Calu3 (cell line): ENCODE data around the gene TTLL8. TPM values are rescaled to one million over a fixed set of nuclear protein-coding genes. Genes with fewer than 3 reads are reported as not detected.

Experiments
- BruUV-seq: library from RNA; stranded (reverse); fragments of 400-500 nt; replicated peaks from 2 replicates; lab custom pipeline; 2021; lab: Mats Ljungman, UMichigan
- CTCF ChIA-PET: fragments of 300-600 bp; sonication (Branson Sonifier 250); formaldehyde crosslinking; loops from one replicate; lab custom pipeline; 2022; ENCODE audit warnings: antibody characterized with exemption; lab: Charles Lee
- DNase-seq: peaks from one replicate; pipeline ENCODE4 v3.0.0; 2022
- H3K27ac Mint-ChIP-seq: one replicate; pipeline ENCODE4 v1.8.0; 2022; ENCODE audit warnings: mixed read lengths; ENCODE audit not compliant: unreplicated experiment
- H3K27me3 Mint-ChIP-seq: one replicate; pipeline ENCODE4 v1.8.0; 2022; ENCODE audit warnings: mixed read lengths; ENCODE audit not compliant: unreplicated experiment
- H3K36me3 Mint-ChIP-seq: one replicate; pipeline ENCODE4 v1.8.0; 2022; ENCODE audit warnings: mild to moderate bottlenecking, moderate library complexity, mixed read lengths; ENCODE audit not compliant: insufficient read depth, unreplicated experiment
- H3K4me1 Mint-ChIP-seq: one replicate; pipeline ENCODE4 v1.8.0; 2022; ENCODE audit warnings: mild to moderate bottlenecking, low read depth, mixed read lengths; ENCODE audit not compliant: unreplicated experiment
- H3K4me3 Mint-ChIP-seq: one replicate; pipeline ENCODE4 v1.8.0; 2022; ENCODE audit warnings: mild to moderate bottlenecking, low read depth, moderate library complexity, mixed read lengths; ENCODE audit not compliant: unreplicated experiment
- H3K9me3 Mint-ChIP-seq: one replicate; pipeline ENCODE4 v1.8.0; 2022; ENCODE audit warnings: low read depth, mixed read lengths; ENCODE audit not compliant: unreplicated experiment
- intact Hi-C: fragments of 100-400 bp; cut with micrococcal nuclease; formaldehyde crosslinking; loops from one replicate; pipeline ENCODE4 v1.10.0; 2022; ENCODE audit not compliant: unreplicated experiment
- total RNA-seq: library from RNA; stranded (reverse); gene quantifications from 2 replicates; pipeline ENCODE4 v1.2.3, GENCODE V29; 2022
- TF ChIP-seq, protein P1 (sequence below): fragments of 200-600 bp; IDR thresholded peaks from one replicate; pipeline ENCODE4 v1.8.0; 2022; ENCODE audit warnings: antibody characterized with exemption; ENCODE audit not compliant: unreplicated experiment

TTLL8 gene
- total RNA-seq, 1 experiment from 2014 or later: not detected

DNA sequence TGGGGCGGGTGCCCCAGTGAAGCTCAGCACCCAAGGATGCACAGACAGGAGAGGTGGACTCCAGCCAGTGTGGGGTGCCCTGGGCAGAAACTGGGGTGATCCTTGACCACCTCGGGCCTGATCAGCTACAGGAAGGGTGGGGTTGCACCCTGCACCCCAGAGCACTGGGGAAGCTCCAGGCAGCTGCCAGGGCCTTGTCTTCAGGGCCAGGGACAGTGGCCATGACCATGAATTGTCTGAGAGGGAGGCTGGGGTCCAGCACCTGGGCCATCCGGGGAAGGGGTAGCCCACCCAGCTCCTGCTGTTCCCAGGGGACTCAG, 63.1 kb downstream of the TTLL8 start:
- TF ChIP-seq, protein P1, sequence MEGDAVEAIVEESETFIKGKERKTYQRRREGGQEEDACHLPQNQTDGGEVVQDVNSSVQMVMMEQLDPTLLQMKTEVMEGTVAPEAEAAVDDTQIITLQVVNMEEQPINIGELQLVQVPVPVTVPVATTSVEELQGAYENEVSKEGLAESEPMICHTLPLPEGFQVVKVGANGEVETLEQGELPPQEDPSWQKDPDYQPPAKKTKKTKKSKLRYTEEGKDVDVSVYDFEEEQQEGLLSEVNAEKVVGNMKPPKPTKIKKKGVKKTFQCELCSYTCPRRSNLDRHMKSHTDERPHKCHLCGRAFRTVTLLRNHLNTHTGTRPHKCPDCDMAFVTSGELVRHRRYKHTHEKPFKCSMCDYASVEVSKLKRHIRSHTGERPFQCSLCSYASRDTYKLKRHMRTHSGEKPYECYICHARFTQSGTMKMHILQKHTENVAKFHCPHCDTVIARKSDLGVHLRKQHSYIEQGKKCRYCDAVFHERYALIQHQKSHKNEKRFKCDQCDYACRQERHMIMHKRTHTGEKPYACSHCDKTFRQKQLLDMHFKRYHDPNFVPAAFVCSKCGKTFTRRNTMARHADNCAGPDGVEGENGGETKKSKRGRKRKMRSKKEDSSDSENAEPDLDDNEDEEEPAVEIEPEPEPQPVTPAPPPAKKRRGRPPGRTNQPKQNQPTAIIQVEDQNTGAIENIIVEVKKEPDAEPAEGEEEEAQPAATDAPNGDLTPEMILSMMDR: no peak
- peaks cover 6% of the 10 kb centered on the region for H3K4me1 Mint-ChIP-seq
- no peak for DNase-seq
- H3K9me3 Mint-ChIP-seq: peaks cover 8% of the 10 kb centered on the region
- no TSS peak for BruUV-seq
- intact Hi-C loops: no loop called here
- CTCF ChIA-PET: interaction anchor here (1.6 kb wide), 1 partner anchor 35 kb away, joined by 12 read pairs; no protein-coding TSS in a partner anchor
- H3K27me3 Mint-ChIP-seq: no peaks in the 10 kb centered on the region
- H3K36me3 Mint-ChIP-seq: peaks cover 6% of the 10 kb centered on the region
- no peak overlapping the region for H3K27ac Mint-ChIP-seq
- H3K4me3 Mint-ChIP-seq: no peak overlapping the region

GRCh38 chr22:49994361-49995040, 63.6 kb downstream of the TTLL8 start:
- CTCF ChIA-PET: interaction anchor here (1.6 kb wide), 1 partner anchor 36 kb away, joined by 12 read pairs; no protein-coding TSS in a partner anchor
- peaks cover 8% of the 10 kb centered on the region for H3K9me3 Mint-ChIP-seq
- intact Hi-C loops: loop anchor here (5.0 kb wide), 2 partner anchors 33 to 62 kb away; no protein-coding TSS in a partner anchor

DNA sequence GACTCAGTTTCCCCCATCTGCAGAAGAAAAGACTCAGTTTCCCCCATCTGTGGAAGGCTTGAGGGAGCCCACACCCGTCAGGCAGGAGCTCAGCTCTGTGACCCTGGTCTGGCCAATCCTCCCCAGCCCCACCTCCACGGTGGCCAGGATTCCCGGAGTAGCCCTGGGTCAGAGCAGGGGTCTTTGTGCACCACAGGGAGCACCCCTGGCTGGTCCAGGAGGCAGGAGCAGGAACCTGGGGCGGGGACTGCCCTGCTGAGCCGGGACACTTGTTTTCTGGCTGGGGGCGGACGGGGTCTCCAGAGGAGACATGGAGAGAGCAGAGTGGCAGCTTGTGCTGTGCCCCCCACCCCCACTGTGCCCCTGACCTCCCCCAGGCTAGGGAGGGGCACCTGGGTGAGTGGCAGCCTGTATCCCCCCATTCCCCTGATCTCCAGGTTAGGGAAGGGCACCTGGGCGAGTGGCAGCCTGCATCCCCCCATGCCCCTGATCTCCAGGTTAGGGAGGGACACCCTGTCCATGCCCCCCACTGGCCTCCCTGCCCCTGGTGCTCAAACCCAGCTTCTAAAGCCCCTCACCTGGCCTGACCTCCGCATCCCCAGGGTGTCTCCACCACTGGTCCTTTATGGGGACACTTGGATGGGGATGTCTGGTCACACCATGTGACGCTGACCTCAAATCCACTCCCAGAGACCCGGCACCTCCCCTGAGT, 64.3 kb downstream of the TTLL8 start:
- Mint-ChIP-seq H3K36me3 (peaks cover 6% of the 10 kb centered on the region), H3K27ac (no peak overlapping the region), H3K9me3 (peaks cover 8% of the 10 kb centered on the region), H3K4me3 (no peak overlapping the region), H3K27me3 (no peaks in the 10 kb centered on the region), H3K4me1 (peaks cover 6% of the 10 kb centered on the region)
- CTCF ChIA-PET: interaction anchor here (0.7 to 1.6 kb wide), 4 partner anchors 12 to 63 kb away, joined by 3 to 12 read pairs (median 7); no protein-coding TSS in a partner anchor
- DNase-seq: no peak
- no TSS peak for BruUV-seq
- TF ChIP-seq, protein P1: no peak
- intact Hi-C loops: loop anchor here (5.0 kb wide), 2 partner anchors 33 to 62 kb away; no protein-coding TSS in a partner anchor

More at GRCh38 chr22:49994361-49995040, 63.6 kb downstream of the TTLL8 start:
- peaks cover 6% of the 10 kb centered on the region for H3K4me1 Mint-ChIP-seq
- H3K27ac Mint-ChIP-seq: no peak overlapping the region
- H3K27me3 Mint-ChIP-seq: no peaks in the 10 kb centered on the region
- no TSS peak for BruUV-seq
- DNase-seq: no peak
- H3K4me3 Mint-ChIP-seq: no peak overlapping the region
- peaks cover 6% of the 10 kb centered on the region for H3K36me3 Mint-ChIP-seq
- TF ChIP-seq, protein P1: no peak

GRCh38 chr22:49992921-49993648, 65.0 kb downstream of the TTLL8 start:
- intact Hi-C loops: loop anchor here (5.0 kb wide), 2 partner anchors 34 to 61 kb away; no protein-coding TSS in a partner anchor
- TF ChIP-seq, protein P1: peak; percentile 71
- no peaks in the 10 kb centered on the region for H3K27me3 Mint-ChIP-seq
- H3K4me3 Mint-ChIP-seq: no peak overlapping the region
- BruUV-seq: no TSS peak
- CTCF ChIA-PET: interaction anchor here (0.7 to 1.6 kb wide), 5 partner anchors 11 to 63 kb away, joined by 3 to 12 read pairs (median 3); no protein-coding TSS in a partner anchor
- DNase-seq: peak; percentile 78
- peaks cover 6% of the 10 kb centered on the region for H3K4me1 Mint-ChIP-seq
- H3K36me3 Mint-ChIP-seq: no peaks in the 10 kb centered on the region
- no peak overlapping the region for H3K27ac Mint-ChIP-seq
- H3K9me3 Mint-ChIP-seq: peaks cover 8% of the 10 kb centered on the region
